ENCODE results near the gene TAS2R60. TPM values are rescaled to one million over a fixed set of nuclear protein-coding genes. Genes with fewer than 3 reads are reported as not detected.
A peak's percentile ranks its signal among the peaks of the same experiment; 100 is the strongest.

TAS2R60 gene
- total RNA-seq: under 1 TPM in 1 of 4 donors, not detected in 3; 0.40 TPM

- Histone ChIP-seq H3K27me3 (peaks cover 5% of the 10 kb centered on the region), H3K4me3 (no peak within 1 kb of the TSS), H3K27ac (no peak within 1 kb of the TSS), H3K9me3 (no peaks in the 10 kb centered on the region), H3K4me1 (no peaks in the 10 kb centered on the region), H3K36me3 (no peaks in the 10 kb centered on the region)
- 67 to 100% methylated on average over 2 to 3 of the region's 4 CpGs for WGBS, 2 donors (ENCODE audit: low coverage in 1 of 2)
- TF ChIP-seq POLR2A (IDR thresholded peaks at IDR 0.05) (no peak), EP300 (IDR thresholded peaks at IDR 0.05) (no peak), CTCF (IDR thresholded peaks at IDR 0.05) (no peak), POLR2AphosphoS5 (IDR thresholded peaks at IDR 0.05) (no peak)
- no peak for ATAC-seq
Observed at GRCh38 chr7:143443153-143443552, at the start of gene TAS2R60. TAS2R60 (plus strand) TSS chr7:143443453; CDS start chr7:143443453, 0 bp downstream.

- H3K36me3 ChIP-seq: peaks cover 0 to 21% of the 10 kb centered on the region in 2 donors
- peak overlapping the region in 2 of 4 donors; percentile 99 to 100 for H3K27ac ChIP-seq
- H3K9me3 ChIP-seq: no peaks in the 10 kb centered on the region
- H3K4me3 ChIP-seq: no peak overlapping the region
- H3K4me1 ChIP-seq: peaks cover 3 to 64% (median 38%) of the 10 kb centered on the region in 3 donors
- TF ChIP-seq EP300 (IDR thresholded peaks at IDR 0.05) (no peak), POLR2AphosphoS5 (IDR thresholded peaks at IDR 0.05) (no peak), CTCF (IDR thresholded peaks at IDR 0.05) (no peak)
- no peak for ATAC-seq
- H3K27me3 ChIP-seq: no peaks in the 10 kb centered on the region
- 93 to 98% methylated on average over 5 to 6 of the region's 6 CpGs for WGBS, 2 donors (ENCODE audit: low coverage in 1 of 2)
Observed at GRCh38 chr7:143394068-143394467, 49.2 kb upstream of the TAS2R60 start.

- 100% methylated on average over 1 of the region's 6 CpGs; no CpG with 5 or more reads in 1 of the 2 donors for WGBS, 2 donors (ENCODE audit: low coverage in 1 of 2)
- H3K27ac ChIP-seq: no peak overlapping the region
- H3K27me3 ChIP-seq: no peaks in the 10 kb centered on the region
- H3K9me3 ChIP-seq: no peaks in the 10 kb centered on the region
- TF ChIP-seq EP300 (IDR thresholded peaks at IDR 0.05) (no peak), POLR2A (IDR thresholded peaks at IDR 0.05) (no peak), POLR2AphosphoS5 (IDR thresholded peaks at IDR 0.05) (no peak), CTCF (IDR thresholded peaks at IDR 0.05) (no peak)
- peaks cover 3 to 57% (median 36%) of the 10 kb centered on the region in 3 donors for H3K4me1 ChIP-seq
- H3K36me3 ChIP-seq: peaks cover 0 to 14% of the 10 kb centered on the region in 2 donors
- ATAC-seq: no peak
- H3K4me3 ChIP-seq: no peak overlapping the region
Observed at GRCh38 chr7:143394777-143395176, 48.5 kb upstream of the TAS2R60 start.

GRCh38 chr7:143395187-143396149 is 47.8 kb upstream of the TAS2R60 start:
- ATAC-seq: no peak
- H3K27me3 ChIP-seq: no peaks in the 10 kb centered on the region
- 77 to 84% methylated on average over 5 to 9 of the region's 21 CpGs for WGBS, 2 donors (ENCODE audit: low coverage in 1 of 2)
- TF ChIP-seq CTCF (IDR thresholded peaks at IDR 0.05): peak in 1 of 4 experiments; percentile 28
- no peak for TF ChIP-seq EP300 (IDR thresholded peaks at IDR 0.05)
- no peak overlapping the region for H3K4me3 ChIP-seq
- peaks cover 3 to 50% (median 29%) of the 10 kb centered on the region in 3 donors for H3K4me1 ChIP-seq
- H3K9me3 ChIP-seq: no peaks in the 10 kb centered on the region
- H3K27ac ChIP-seq: no peak overlapping the region
- H3K36me3 ChIP-seq: peaks cover 0 to 7% of the 10 kb centered on the region in 2 donors

Measured in gastroesophageal sphincter (tissue), 4 donors.